Esophagus (tissue), 2 donors: ENCODE data around the gene SLC39A8. TPM values are rescaled to one million over a fixed set of nuclear protein-coding genes. Genes with fewer than 3 reads are reported as not detected.
"Not testable (repeated sequence)": the region's sequence is repeated elsewhere in the genome, so short reads cannot be mapped to it uniquely, and the experiment has no call there.

Experiments
- H3K27ac ChIP-seq, 2 donors: one replicate each; pipeline ENCODE4 v1.5.1; 2013; ENCODE audit warnings: low read depth in 2 of 2, mild to moderate bottlenecking in 2 of 2, inconsistent platforms in 1 of 2, low read length in 1 of 2, moderate library complexity in 1 of 2
- H3K27me3 ChIP-seq, 2 donors: one replicate each; pipeline ENCODE4 v1.6.1; 2013; ENCODE audit warnings: low read length in 2 of 2, control low read depth in 1 of 2, mild to moderate bottlenecking in 1 of 2; ENCODE audit not compliant: insufficient read depth in 2 of 2, control insufficient read depth in 1 of 2
- H3K36me3 ChIP-seq, 2 donors: one replicate each; pipeline ENCODE4 v1.6.1; 2013; ENCODE audit warnings: low read length in 1 of 2; ENCODE audit not compliant: control insufficient read depth in 2 of 2, insufficient read depth in 2 of 2
- H3K4me1 ChIP-seq, 2 donors: one replicate each; pipeline ENCODE4 v1.6.1; 2013; ENCODE audit warnings: low read length in 1 of 2; ENCODE audit not compliant: control insufficient read depth in 2 of 2, insufficient read depth in 2 of 2
- H3K4me3 ChIP-seq, 2 donors: one replicate each; pipeline ENCODE4 v1.5.1; 2013; ENCODE audit warnings: low read length in 2 of 2, mild to moderate bottlenecking in 2 of 2, low read depth in 1 of 2, moderate library complexity in 1 of 2
- H3K9me3 ChIP-seq, 2 donors: one replicate each; pipeline ENCODE4 v1.6.1; 2013; ENCODE audit warnings: mild to moderate bottlenecking in 2 of 2, low read depth in 1 of 2, low read length in 1 of 2, moderate library complexity in 1 of 2; ENCODE audit not compliant: control insufficient read depth in 2 of 2, insufficient read depth in 1 of 2
- WGBS, 2 donors: extraction: QIAGEN DNeasy Blood & Tissue Kit; methylation state at CpG; one replicate each; pipeline ENCODE4 v1.1.7; 2013; 5-methylcytosine and 5-hydroxymethylcytosine counted together
- polyA plus RNA-seq, 2 donors: library from polyadenylated mRNA; stranded (reverse); fragments of 200-250 nt; gene quantifications; one replicate each; pipeline ENCODE4 v1.2.3, GENCODE V29; 2013
- donor health status: healthy with polysubstance abuse.
- donor health status: Bipolar disorder and iron deficiency.

Gene SLC39A8
- polyA plus RNA-seq, 2 donors = 0.98 to 1.4 TPM

GRCh38 chr4:102252171-102252570, 93.1 kb downstream of the SLC39A8 start:
- H3K4me1 ChIP-seq = no peaks in the 10 kb centered on the region
- H3K27ac ChIP-seq = no peak overlapping the region
- peaks cover 0 to 2% of the 10 kb centered on the region in 2 donors for H3K9me3 ChIP-seq
- no peaks in the 10 kb centered on the region for H3K27me3 ChIP-seq
- WGBS, 2 donors = 84 to 85% methylated on average over 2 of the region's 2 CpGs
- H3K36me3 ChIP-seq = no peaks in the 10 kb centered on the region
- H3K4me3 ChIP-seq = no peak overlapping the region

- Histone ChIP-seq H3K4me3 (no peak overlapping the region), H3K27ac (no peak overlapping the region), H3K36me3 (no peaks in the 10 kb centered on the region), H3K4me1 (no peaks in the 10 kb centered on the region), H3K9me3 (peaks cover 0 to 2% of the 10 kb centered on the region in 2 donors), H3K27me3 (no peaks in the 10 kb centered on the region)
- WGBS, 2 donors = 83% methylated on average over 25 to 26 of the region's 26 CpGs
These were observed 94.9 kb downstream of the SLC39A8 start for GRCh38 chr4:102250341-102250740.

GRCh38 chr4:102247041-102247440, 98.2 kb downstream of the SLC39A8 start:
- Histone ChIP-seq H3K36me3 (no peaks in the 10 kb centered on the region), H3K4me3 (no peak overlapping the region)
- 39 to 56% methylated on average over 1 of the region's 1 CpG for WGBS, 2 donors

GRCh38 chr4:102246416-102246815, 98.9 kb downstream of the SLC39A8 start:
- H3K27me3 ChIP-seq = no peaks in the 10 kb centered on the region
- no peak overlapping the region for H3K27ac ChIP-seq
- H3K4me1 ChIP-seq = no peaks in the 10 kb centered on the region
- no peaks in the 10 kb centered on the region for H3K36me3 ChIP-seq
- H3K9me3 ChIP-seq = peaks cover 4 to 5% of the 10 kb centered on the region in 2 donors
- 55 to 63% methylated on average over 4 of the region's 4 CpGs for WGBS, 2 donors
- H3K4me3 ChIP-seq = no peak overlapping the region

More at GRCh38 chr4:102247041-102247440, 98.2 kb downstream of the SLC39A8 start:
- H3K4me1 ChIP-seq = no peaks in the 10 kb centered on the region
- H3K27me3 ChIP-seq = no peaks in the 10 kb centered on the region
- no peak overlapping the region for H3K27ac ChIP-seq
- H3K9me3 ChIP-seq = peaks cover 4 to 5% of the 10 kb centered on the region in 2 donors

- H3K27ac ChIP-seq = no peak overlapping the region
- H3K4me3 ChIP-seq = no peak overlapping the region
- no peaks in the 10 kb centered on the region for H3K4me1 ChIP-seq
- H3K9me3 ChIP-seq = peaks cover 3 to 4% of the 10 kb centered on the region in 2 donors
- WGBS, 2 donors = 74 to 81% methylated on average over 23 of the region's 23 CpGs
- H3K27me3 ChIP-seq = no peaks in the 10 kb centered on the region
- H3K36me3 ChIP-seq = no peaks in the 10 kb centered on the region
These were observed 100.3 kb downstream of the SLC39A8 start for GRCh38 chr4:102244878-102245535.

- H3K36me3 ChIP-seq, H3K27me3 ChIP-seq, H3K27ac ChIP-seq, H3K4me3 ChIP-seq, H3K9me3 ChIP-seq, H3K4me1 ChIP-seq: not testable (repeated sequence)
- 69 to 71% methylated on average over 5 of the region's 5 CpGs for WGBS, 2 donors
These were observed 102.0 kb downstream of the SLC39A8 start for GRCh38 chr4:102243296-102243695.

GRCh38 chr4:102234243-102234838, 110.9 kb downstream of the SLC39A8 start:
- Histone ChIP-seq H3K27ac (no peak overlapping the region), H3K4me3 (no peak overlapping the region), H3K27me3 (no peaks in the 10 kb centered on the region), H3K36me3 (no peaks in the 10 kb centered on the region), H3K4me1 (no peaks in the 10 kb centered on the region), H3K9me3 (peaks cover 0 to 4% of the 10 kb centered on the region in 2 donors)
- WGBS, 2 donors = 92 to 95% methylated on average over 13 to 15 of the region's 15 CpGs

GRCh38 chr4:102230194-102230593, 115.1 kb downstream of the SLC39A8 start:
- Histone ChIP-seq H3K27ac (no peak overlapping the region), H3K4me3 (no peak overlapping the region), H3K9me3 (peaks cover 0 to 4% of the 10 kb centered on the region in 2 donors), H3K4me1 (no peaks in the 10 kb centered on the region), H3K36me3 (no peaks in the 10 kb centered on the region), H3K27me3 (no peaks in the 10 kb centered on the region)

- no peaks in the 10 kb centered on the region for H3K4me1 ChIP-seq
- no peaks in the 10 kb centered on the region for H3K9me3 ChIP-seq
- 79 to 98% methylated on average over 1 of the region's 1 CpG for WGBS, 2 donors
- no peak overlapping the region for H3K27ac ChIP-seq
- H3K36me3 ChIP-seq = no peaks in the 10 kb centered on the region
- no peaks in the 10 kb centered on the region for H3K27me3 ChIP-seq
- no peak overlapping the region for H3K4me3 ChIP-seq
These were observed 117.9 kb downstream of the SLC39A8 start for GRCh38 chr4:102227388-102227787.

GRCh38 chr4:102223461-102223860, 121.8 kb downstream of the SLC39A8 start:
- H3K4me3 ChIP-seq = no peak overlapping the region
- WGBS, 2 donors = 79 to 96% methylated on average over 1 of the region's 1 CpG
- no peaks in the 10 kb centered on the region for H3K4me1 ChIP-seq
- no peaks in the 10 kb centered on the region for H3K27me3 ChIP-seq
- H3K27ac ChIP-seq = no peak overlapping the region
- no peaks in the 10 kb centered on the region for H3K36me3 ChIP-seq
- H3K9me3 ChIP-seq = no peaks in the 10 kb centered on the region
